ENCODE results near the gene ZCCHC24.

ZCCHC24 gene

DNA sequence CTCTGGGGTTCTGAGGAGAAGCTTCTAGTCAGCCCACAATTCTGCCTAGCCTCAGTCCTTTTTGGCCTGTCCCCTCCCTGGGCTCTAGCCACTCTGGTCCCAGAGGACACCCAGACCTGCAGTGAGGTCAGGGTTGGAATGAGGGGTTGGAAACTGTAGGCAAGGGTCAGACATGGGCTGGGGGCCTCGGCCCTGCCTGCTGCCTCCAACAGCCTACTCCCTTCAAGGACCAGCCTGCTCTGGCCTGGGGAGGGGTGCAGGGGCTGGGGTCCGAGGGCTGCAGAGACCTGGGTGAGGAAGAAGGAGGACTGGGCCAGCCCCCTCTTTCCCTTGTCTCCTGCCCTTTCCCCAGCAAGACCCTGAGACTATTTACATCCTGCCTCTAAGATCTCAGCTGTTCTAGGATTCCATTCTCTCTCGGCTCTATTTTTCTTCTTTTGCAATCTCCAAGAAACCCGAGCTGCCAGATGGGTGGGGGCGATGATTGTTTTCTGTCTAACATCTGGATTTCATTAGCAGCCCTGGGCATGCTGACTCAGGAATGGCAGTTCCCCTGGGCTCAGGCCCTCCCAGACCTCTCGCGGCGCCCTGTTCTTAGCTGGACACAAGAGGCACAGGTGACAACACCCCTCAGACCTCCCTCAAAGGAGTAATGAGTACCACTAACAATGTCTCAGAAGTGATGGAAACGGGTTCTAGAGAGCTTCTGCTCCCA, 23.1 kb downstream of the ZCCHC24 start:
- no peaks in the 10 kb centered on the region for H3K9me3 ChIP-seq (ENCODE audit: control insufficient read depth in 2 of 2, low read length in 2 of 2)
- peaks cover 14 to 15% of the 10 kb centered on the region in 2 donors for H3K4me1 ChIP-seq (ENCODE audit: control insufficient read depth in 2 of 2, insufficient read depth in 2 of 2, low read length in 2 of 2)
- H3K9ac ChIP-seq (ENCODE audit: low read depth in 1 of 2, low read length in 2 of 2) = no peak overlapping the region
- peaks cover 0 to 2% of the 10 kb centered on the region in 2 donors for H3K36me3 ChIP-seq (ENCODE audit: control insufficient read depth in 2 of 2, insufficient read depth in 2 of 2, low read length in 2 of 2)
- H3K27me3 ChIP-seq (ENCODE audit: control insufficient read depth in 2 of 2, insufficient read depth in 2 of 2, low read length in 2 of 2) = no peaks in the 10 kb centered on the region
- H3K4me3 ChIP-seq (ENCODE audit: low read length in 2 of 2) = no peak overlapping the region
- H3K27ac ChIP-seq (ENCODE audit: low read depth in 2 of 2, low read length in 2 of 2) = peak overlapping the region; percentile 23 to 35

DNA sequence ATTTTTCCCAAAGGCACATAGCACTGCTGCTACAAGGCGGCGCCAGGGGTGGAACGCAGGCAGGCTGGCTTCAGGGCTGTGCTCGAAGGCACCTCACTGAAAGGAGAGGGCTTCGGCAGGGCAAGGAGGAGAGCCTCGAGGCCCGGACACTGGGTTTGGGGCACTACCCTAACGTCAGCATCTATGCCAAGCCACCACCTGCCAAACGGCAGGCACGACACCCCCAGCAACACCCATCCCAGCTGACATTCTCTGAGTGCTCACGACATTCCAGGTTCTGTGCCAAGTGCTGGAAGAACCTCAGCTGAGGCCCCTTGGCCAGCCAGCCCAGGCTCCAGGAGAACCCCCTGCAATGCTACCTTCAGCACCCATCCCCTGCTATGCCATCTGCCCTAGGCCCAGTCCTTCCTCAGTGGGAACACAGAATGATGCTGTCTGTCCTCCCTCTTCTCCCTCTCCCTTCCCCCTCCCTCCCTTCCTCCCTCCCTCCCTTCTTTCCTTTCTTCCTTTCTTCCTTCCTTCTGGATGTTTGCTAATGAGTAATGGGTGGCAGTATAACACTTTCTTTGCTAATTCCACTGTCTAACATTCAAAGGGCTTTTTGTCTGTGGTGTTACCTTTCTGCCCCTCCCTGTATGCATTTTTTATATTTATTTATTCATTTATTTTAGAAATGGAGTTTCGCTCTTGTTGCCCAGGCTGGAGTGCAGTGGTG, 24.3 kb downstream of the ZCCHC24 start:
- Histone ChIP-seq H3K36me3 (ENCODE audit: control insufficient read depth in 2 of 2, insufficient read depth in 2 of 2, low read length in 2 of 2) (peaks cover 0 to 2% of the 10 kb centered on the region in 2 donors), H3K9me3 (ENCODE audit: control insufficient read depth in 2 of 2, low read length in 2 of 2) (no peaks in the 10 kb centered on the region), H3K4me3 (ENCODE audit: low read length in 2 of 2) (no peak overlapping the region), H3K27ac (ENCODE audit: low read depth in 2 of 2, low read length in 2 of 2) (no peak overlapping the region), H3K27me3 (ENCODE audit: control insufficient read depth in 2 of 2, insufficient read depth in 2 of 2, low read length in 2 of 2) (no peaks in the 10 kb centered on the region), H3K4me1 (ENCODE audit: control insufficient read depth in 2 of 2, insufficient read depth in 2 of 2, low read length in 2 of 2) (peaks cover 15 to 17% of the 10 kb centered on the region in 2 donors), H3K9ac (ENCODE audit: low read depth in 1 of 2, low read length in 2 of 2) (no peak overlapping the region)

DNA sequence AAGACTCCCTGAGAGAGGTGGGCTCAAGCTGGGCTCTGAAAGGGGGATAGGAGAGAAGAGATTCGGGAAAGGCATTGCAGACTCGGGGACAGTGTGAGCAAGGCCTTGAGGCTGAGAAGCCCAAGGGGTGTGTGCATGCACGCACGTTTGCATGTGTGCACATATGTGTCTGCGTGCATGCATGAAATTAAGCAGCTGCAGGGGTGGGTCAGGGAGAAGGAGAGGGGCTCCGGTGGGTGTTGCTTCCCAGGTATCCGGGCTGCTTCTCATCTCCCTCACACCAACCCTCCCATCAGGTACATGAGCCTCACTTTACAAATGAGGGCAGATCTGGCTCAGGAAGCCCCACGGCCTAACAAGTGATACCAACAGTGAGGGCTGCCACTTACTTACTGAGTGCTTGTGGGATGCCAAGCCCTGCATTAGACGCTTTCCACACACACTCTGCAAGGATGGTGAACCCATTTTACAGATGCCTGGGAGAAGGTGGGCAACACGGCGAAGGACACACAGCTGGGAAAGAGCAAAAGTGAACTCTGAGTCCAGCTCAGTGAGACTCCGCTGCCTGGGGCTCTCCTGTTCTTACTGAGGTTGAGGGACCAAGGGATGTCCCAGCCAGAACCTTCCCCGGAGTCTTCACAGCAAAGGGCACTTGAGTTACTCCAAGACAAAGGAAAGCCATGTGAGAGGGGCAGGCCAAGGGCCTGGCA, 26.4 kb downstream of the ZCCHC24 start:
- no peaks in the 10 kb centered on the region for H3K27me3 ChIP-seq (ENCODE audit: control insufficient read depth in 2 of 2, insufficient read depth in 2 of 2, low read length in 2 of 2)
- no peak overlapping the region for H3K4me3 ChIP-seq (ENCODE audit: low read length in 2 of 2)
- H3K9me3 ChIP-seq (ENCODE audit: control insufficient read depth in 2 of 2, low read length in 2 of 2) = no peaks in the 10 kb centered on the region
- no peak overlapping the region for H3K9ac ChIP-seq (ENCODE audit: low read depth in 1 of 2, low read length in 2 of 2)
- peaks cover 4 to 9% of the 10 kb centered on the region in 2 donors for H3K4me1 ChIP-seq (ENCODE audit: control insufficient read depth in 2 of 2, insufficient read depth in 2 of 2, low read length in 2 of 2)
- no peak overlapping the region for H3K27ac ChIP-seq (ENCODE audit: low read depth in 2 of 2, low read length in 2 of 2)
- peaks cover 0 to 2% of the 10 kb centered on the region in 2 donors for H3K36me3 ChIP-seq (ENCODE audit: control insufficient read depth in 2 of 2, insufficient read depth in 2 of 2, low read length in 2 of 2)

DNA sequence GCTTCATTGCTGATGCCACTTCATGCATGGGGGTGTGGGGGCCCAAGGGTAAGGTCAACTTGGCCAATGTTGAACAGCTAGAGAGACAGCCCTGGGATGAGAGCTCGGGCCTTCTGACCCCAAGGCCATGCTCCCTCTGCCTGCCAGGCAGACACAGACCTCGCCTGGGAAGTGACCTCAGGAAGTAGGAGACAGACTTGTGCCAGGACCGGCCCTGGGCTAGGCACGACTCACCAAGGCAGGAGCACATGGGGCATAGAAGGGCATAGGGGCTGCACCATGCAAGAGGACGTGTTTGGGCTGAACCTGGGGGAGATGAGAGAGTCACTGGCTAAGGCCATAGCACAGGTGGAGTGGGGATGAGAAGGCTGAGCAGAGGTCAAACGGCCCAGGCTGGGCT, 27.1 kb downstream of the ZCCHC24 start:
- Histone ChIP-seq H3K9ac (ENCODE audit: low read depth in 1 of 2, low read length in 2 of 2) (no peak overlapping the region), H3K36me3 (ENCODE audit: control insufficient read depth in 2 of 2, insufficient read depth in 2 of 2, low read length in 2 of 2) (peaks cover 0 to 2% of the 10 kb centered on the region in 2 donors), H3K4me3 (ENCODE audit: low read length in 2 of 2) (no peak overlapping the region), H3K27ac (ENCODE audit: low read depth in 2 of 2, low read length in 2 of 2) (no peak overlapping the region), H3K4me1 (ENCODE audit: control insufficient read depth in 2 of 2, insufficient read depth in 2 of 2, low read length in 2 of 2) (peaks cover 4 to 9% of the 10 kb centered on the region in 2 donors), H3K9me3 (ENCODE audit: control insufficient read depth in 2 of 2, low read length in 2 of 2) (no peaks in the 10 kb centered on the region), H3K27me3 (ENCODE audit: control insufficient read depth in 2 of 2, insufficient read depth in 2 of 2, low read length in 2 of 2) (no peaks in the 10 kb centered on the region)

DNA sequence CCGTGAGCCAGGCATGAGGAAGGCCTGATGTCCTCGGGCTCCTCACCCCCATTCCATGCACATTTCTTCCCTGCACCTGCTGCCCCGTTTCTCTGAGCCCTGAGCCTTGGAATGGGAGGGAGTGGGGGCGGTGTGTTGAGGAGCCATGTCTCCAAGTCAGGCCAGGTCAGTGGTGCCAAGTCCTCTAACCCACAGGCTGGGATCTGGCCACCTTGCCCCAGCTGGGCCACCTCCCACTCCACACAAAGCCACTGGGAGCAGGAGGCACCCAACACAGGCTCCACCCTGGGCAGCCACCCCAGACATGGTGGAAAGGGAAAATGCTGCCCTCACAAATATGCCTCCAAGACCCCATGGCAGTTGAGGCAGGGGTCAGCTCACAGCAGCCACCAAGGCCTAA, 27.7 kb downstream of the ZCCHC24 start:
- H3K9ac ChIP-seq (ENCODE audit: low read depth in 1 of 2, low read length in 2 of 2) = no peak overlapping the region
- H3K4me3 ChIP-seq (ENCODE audit: low read length in 2 of 2) = no peak overlapping the region
- H3K36me3 ChIP-seq (ENCODE audit: control insufficient read depth in 2 of 2, insufficient read depth in 2 of 2, low read length in 2 of 2) = peaks cover 0 to 2% of the 10 kb centered on the region in 2 donors
- H3K9me3 ChIP-seq (ENCODE audit: control insufficient read depth in 2 of 2, low read length in 2 of 2) = no peaks in the 10 kb centered on the region
- peaks cover 4 to 9% of the 10 kb centered on the region in 2 donors for H3K4me1 ChIP-seq (ENCODE audit: control insufficient read depth in 2 of 2, insufficient read depth in 2 of 2, low read length in 2 of 2)
- no peak overlapping the region for H3K27ac ChIP-seq (ENCODE audit: low read depth in 2 of 2, low read length in 2 of 2)
- no peaks in the 10 kb centered on the region for H3K27me3 ChIP-seq (ENCODE audit: control insufficient read depth in 2 of 2, insufficient read depth in 2 of 2, low read length in 2 of 2)

DNA sequence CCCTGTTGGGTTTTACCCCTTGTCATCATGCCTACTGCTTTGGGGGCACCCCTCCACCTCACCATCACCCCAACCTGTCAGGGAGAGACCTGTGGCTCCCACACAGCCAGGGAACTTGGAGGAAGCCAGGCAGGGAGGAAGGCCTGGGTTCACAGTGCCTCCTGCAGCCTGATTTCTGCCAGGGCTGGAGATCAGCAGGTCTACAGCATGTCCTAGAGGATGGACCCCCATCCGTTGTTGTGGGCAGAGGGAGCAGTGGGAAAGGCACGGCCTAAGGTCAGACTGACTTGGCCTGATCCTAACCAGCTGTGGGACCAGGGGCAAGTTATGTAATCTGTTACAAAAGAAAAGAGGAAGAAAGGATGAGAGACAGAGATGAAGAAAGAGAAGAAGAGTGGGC, 28.2 kb downstream of the ZCCHC24 start:
- Histone ChIP-seq H3K27me3 (ENCODE audit: control insufficient read depth in 2 of 2, insufficient read depth in 2 of 2, low read length in 2 of 2) (no peaks in the 10 kb centered on the region), H3K4me1 (ENCODE audit: control insufficient read depth in 2 of 2, insufficient read depth in 2 of 2, low read length in 2 of 2) (peaks cover 7 to 9% of the 10 kb centered on the region in 2 donors), H3K36me3 (ENCODE audit: control insufficient read depth in 2 of 2, insufficient read depth in 2 of 2, low read length in 2 of 2) (peaks cover 0 to 2% of the 10 kb centered on the region in 2 donors), H3K4me3 (ENCODE audit: low read length in 2 of 2) (no peak overlapping the region), H3K9ac (ENCODE audit: low read depth in 1 of 2, low read length in 2 of 2) (no peak overlapping the region), H3K27ac (ENCODE audit: low read depth in 2 of 2, low read length in 2 of 2) (no peak overlapping the region), H3K9me3 (ENCODE audit: control insufficient read depth in 2 of 2, low read length in 2 of 2) (no peaks in the 10 kb centered on the region)

DNA sequence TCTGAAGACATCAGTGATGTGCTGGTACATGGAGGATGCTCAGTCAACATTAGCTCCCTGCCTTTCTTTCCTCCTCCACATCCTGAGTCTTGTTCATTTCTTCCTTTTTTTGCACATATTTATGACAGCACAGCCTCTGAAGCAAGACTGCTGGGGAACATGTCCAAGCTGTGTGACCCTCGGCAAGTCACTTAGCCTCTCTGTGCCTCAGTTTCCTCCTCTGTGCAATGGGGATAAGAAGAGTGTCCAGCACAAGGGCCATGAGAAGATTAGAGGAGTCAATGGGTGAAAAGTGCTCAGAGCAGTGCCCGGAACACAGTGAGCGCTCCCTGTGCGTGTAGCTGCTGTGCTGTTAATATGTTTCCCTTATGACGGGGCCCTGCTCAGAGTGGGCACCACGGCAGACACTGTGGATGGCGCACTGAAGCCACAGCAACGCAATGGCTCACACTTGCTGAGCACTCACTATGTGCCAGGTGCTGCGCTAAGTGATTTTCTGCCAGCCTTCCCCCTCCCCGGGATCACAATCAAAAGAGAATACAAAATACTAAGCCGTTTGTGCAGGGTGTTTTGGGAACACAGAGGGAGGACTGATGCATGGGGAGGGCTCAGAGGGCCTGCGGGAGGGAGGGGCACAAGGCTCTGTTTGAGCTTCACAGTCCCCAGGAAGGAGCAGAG, 28.7 kb downstream of the ZCCHC24 start:
- no peak overlapping the region for H3K27ac ChIP-seq (ENCODE audit: low read depth in 2 of 2, low read length in 2 of 2)

DNA sequence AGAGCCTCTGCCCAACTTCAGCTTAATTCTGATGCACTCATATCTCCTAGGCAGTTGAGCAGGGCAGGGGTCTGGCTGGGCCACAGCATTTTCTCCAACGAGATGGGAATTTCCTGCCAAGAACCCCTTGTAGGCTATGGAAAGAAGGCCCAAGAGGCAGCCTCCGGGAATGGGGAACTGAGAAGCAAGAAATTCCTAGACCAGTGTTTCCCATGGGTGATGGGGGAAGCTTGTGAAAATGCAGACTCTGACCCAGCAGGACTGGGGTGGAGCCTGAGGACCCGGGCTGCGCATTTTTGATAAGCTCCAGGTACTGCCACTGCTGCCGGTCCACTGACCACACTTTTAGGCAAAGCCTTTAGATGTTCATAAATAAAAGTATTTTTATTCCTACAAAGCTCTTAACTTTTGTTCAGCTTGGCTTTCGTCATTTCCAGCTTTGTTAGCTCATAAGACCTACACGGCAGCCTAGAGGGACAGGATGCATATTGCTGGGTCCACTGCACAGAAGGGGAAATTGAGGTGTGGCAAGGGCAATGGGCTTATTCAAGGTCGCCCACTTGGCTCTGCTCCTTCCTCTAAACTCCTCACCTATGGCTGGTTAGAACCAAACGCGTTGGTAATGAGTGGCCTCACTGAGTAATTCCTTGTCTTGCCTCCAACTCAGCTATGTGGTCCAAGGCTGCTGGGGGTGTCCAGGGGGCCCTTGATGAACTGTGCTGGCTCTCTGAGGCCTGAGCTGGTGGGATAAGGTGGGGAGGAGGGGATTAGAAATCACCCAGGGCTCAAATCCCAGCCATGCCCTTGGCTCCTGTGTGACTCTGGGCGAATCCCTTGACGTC, 29.5 kb downstream of the ZCCHC24 start:
- no peak overlapping the region for H3K27ac ChIP-seq (ENCODE audit: low read depth in 2 of 2, low read length in 2 of 2)

More for the DNA sequence above, 28.7 kb downstream of the ZCCHC24 start:
- no peak overlapping the region for H3K4me3 ChIP-seq (ENCODE audit: low read length in 2 of 2)
- no peaks in the 10 kb centered on the region for H3K9me3 ChIP-seq (ENCODE audit: control insufficient read depth in 2 of 2, low read length in 2 of 2)
- H3K9ac ChIP-seq (ENCODE audit: low read depth in 1 of 2, low read length in 2 of 2) = no peak overlapping the region
- H3K4me1 ChIP-seq (ENCODE audit: control insufficient read depth in 2 of 2, insufficient read depth in 2 of 2, low read length in 2 of 2) = peaks cover 4 to 7% of the 10 kb centered on the region in 2 donors
- H3K27me3 ChIP-seq (ENCODE audit: control insufficient read depth in 2 of 2, insufficient read depth in 2 of 2, low read length in 2 of 2) = no peaks in the 10 kb centered on the region
- H3K36me3 ChIP-seq (ENCODE audit: control insufficient read depth in 2 of 2, insufficient read depth in 2 of 2, low read length in 2 of 2) = peaks cover 0 to 2% of the 10 kb centered on the region in 2 donors

DNA sequence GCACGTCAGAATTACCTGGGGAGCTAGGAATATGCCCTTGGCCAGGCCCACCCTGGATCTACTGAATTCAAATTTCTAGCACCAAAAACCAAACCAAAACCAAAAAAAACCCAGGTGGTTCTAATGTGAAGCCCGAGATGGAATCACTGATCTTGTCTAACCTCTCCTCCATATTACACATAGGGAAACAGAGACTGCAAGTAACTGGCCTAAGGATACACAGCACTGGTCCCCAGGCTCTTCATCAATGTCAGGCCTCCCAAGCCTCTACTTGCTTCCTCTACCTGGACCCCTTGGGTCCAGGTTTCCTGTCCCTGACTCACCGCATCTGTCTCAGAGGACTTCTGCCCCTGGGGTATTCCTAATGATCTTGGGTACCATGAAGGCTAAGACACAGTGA, 30.7 kb downstream of the ZCCHC24 start:
- Histone ChIP-seq H3K9ac (ENCODE audit: low read depth in 1 of 2, low read length in 2 of 2) (no peak overlapping the region), H3K27ac (ENCODE audit: low read depth in 2 of 2, low read length in 2 of 2) (no peak overlapping the region), H3K4me3 (ENCODE audit: low read length in 2 of 2) (no peak overlapping the region), H3K36me3 (ENCODE audit: control insufficient read depth in 2 of 2, insufficient read depth in 2 of 2, low read length in 2 of 2) (peaks cover 0 to 2% of the 10 kb centered on the region in 2 donors), H3K9me3 (ENCODE audit: control insufficient read depth in 2 of 2, low read length in 2 of 2) (no peaks in the 10 kb centered on the region), H3K27me3 (ENCODE audit: control insufficient read depth in 2 of 2, insufficient read depth in 2 of 2, low read length in 2 of 2) (no peaks in the 10 kb centered on the region), H3K4me1 (ENCODE audit: control insufficient read depth in 2 of 2, insufficient read depth in 2 of 2, low read length in 2 of 2) (peaks cover 8 to 12% of the 10 kb centered on the region in 2 donors)

More for the DNA sequence above, 29.5 kb downstream of the ZCCHC24 start:
- Histone ChIP-seq H3K4me3 (ENCODE audit: low read length in 2 of 2) (no peak overlapping the region), H3K4me1 (ENCODE audit: control insufficient read depth in 2 of 2, insufficient read depth in 2 of 2, low read length in 2 of 2) (peaks cover 4 to 9% of the 10 kb centered on the region in 2 donors), H3K9ac (ENCODE audit: low read depth in 1 of 2, low read length in 2 of 2) (no peak overlapping the region), H3K27me3 (ENCODE audit: control insufficient read depth in 2 of 2, insufficient read depth in 2 of 2, low read length in 2 of 2) (no peaks in the 10 kb centered on the region), H3K36me3 (ENCODE audit: control insufficient read depth in 2 of 2, insufficient read depth in 2 of 2, low read length in 2 of 2) (peaks cover 0 to 2% of the 10 kb centered on the region in 2 donors), H3K9me3 (ENCODE audit: control insufficient read depth in 2 of 2, low read length in 2 of 2) (no peaks in the 10 kb centered on the region)
